Dermis blood vessel endothelial cell (primary cell): Measurements from ENCODE around the gene LPP. TPM values are rescaled to one million over a fixed set of nuclear protein-coding genes. Genes with fewer than 3 reads are reported as not detected.
A peak's percentile ranks its signal among the peaks of the same experiment; 100 is the strongest.

Experiments
- DNase-seq: peaks from one replicate; pipeline ENCODE4 v3.0.0; 2010
- total RNA-seq: library from RNA; depleted of rRNA; stranded (reverse); fragments of >200 nt; gene quantifications from 2 replicates; pipeline ENCODE4 v1.2.3, GENCODE V29; 2014

Gene LPP
- total RNA-seq, 1 donor from 2014 or later, result 45.8 TPM

DNA sequence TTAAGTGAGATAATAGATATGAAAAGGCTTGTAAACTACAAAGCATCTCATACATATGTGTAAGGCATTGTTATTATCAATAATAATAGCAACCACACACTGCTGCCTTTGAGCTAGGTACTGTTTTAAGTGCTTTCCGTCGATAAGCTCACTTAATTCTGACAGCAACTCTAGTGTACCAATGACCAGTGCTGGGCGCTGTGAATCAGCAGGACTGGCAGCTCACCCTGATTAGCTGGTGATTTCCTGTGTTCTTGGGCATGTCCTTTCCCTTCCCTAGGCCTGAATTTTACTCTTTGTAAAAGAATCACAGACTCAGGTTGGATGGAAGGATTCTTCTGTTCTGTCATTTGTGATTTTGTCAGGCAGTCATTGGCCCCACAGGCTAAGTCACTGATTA, 215.6 kb downstream of the LPP start:
- peak; percentile 72 for DNase-seq

DNA sequence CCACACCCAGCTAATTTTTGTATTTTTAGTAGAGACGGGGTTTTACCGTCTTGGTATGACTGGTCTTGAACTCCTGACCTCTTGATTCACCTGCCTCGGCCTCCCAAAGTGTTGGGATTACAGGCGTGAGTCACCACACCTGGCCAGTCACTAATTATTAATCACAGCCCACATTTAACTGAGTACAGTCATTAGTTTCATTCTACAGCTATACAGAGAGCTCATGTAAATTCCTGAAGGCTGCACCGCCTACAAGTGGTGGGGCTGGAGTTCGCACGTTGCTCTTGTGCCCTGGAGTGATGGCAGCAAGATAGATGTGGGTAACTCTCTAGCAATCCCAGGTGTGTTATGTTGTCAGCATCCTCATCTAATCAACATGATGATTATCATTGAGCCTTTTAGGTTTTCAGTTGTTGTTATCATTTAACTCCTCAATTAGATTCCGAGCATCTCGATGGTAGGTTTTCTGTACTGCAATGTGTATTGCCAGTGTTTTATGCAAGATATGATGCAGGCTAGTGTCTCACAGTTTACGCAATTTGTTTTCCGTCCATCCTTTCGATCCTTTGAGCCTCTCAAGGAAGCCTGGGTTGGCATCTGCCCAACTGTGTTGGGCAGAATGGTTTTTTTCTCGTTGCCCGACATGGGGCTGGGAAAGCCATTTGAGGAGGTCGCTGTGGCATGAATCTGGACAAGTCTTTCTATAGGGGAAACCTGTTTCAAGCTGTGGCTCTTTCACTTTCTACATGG, 216.3 kb downstream of the LPP start:
- no peak for DNase-seq

DNA sequence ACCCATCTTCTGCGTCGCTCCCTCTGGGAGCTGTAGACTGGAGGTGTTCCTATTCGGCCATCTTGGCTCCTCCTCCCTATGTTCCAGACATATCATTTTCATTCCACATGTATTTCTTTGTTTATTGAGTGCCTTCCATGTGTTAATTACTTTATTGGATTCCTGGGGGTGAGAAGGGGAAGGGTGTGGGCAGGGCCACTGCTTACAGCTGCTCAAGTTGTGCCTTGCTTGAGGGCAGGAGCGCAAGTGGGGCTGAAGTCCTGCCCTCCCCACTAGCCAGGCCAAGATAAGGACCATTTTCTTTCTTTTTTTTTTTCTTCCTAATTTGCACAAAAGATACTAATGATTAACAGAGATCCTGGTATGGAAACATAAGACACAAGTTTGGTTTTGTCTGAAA, 224.8 kb downstream of the LPP start:
- DNase-seq, result no peak

DNA sequence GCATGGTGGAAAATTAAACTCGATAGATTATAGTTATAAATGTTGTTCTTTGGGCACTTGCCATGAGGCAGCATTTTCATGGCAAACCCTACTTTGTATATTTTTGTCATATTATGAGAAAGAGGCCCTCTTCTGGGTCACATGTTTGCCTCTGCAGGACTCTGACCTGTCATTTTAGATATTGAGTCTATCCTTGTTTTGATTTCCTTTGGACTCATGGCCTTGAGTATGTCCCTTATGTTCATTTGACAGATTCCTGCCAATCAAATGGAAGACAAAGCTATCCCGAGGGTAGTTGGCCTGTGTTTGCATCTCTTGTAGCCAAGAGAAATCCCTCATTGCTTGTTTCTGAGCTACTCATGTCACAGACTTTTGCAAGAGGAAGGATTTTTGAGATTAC, 226.3 kb downstream of the LPP start:
- DNase-seq, result no peak

DNA sequence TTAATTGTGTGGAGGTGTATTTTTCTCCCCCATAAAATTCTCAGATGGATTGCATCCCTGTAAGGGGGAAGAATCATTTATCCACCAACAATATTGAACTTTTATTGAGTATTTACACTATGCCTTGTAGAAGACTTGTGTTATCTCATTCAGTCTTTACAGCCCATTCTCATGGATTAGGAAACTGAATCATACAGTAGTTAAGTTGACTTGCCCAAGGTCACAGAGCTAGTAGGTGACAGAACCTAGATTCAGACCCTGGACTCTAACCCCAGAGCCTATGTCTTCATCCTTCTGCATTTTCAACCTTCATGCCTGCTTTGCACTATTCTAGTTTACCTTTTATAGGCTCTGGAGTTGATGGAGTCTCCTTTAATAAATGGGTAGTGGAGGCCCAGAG, 226.8 kb downstream of the LPP start:
- DNase-seq, result no peak

DNA sequence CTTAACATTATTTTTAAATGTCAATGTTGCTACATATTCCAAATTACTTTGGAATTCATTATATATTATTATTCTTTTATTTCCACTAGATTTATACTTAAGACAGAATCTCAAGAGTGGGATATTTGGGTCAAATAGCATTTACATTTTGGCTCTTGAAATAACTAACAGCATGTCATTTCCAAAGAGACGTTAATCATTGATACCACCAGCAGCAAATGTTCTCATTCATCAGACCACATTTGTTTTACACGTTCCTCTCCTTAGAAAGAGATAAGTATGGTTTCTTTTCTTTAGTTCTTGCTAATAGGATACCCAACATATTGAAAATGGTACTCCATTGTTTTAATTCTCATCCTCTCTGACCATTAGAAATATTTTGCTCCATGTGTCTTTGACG, 229.8 kb downstream of the LPP start:
- DNase-seq, result no peak

DNA sequence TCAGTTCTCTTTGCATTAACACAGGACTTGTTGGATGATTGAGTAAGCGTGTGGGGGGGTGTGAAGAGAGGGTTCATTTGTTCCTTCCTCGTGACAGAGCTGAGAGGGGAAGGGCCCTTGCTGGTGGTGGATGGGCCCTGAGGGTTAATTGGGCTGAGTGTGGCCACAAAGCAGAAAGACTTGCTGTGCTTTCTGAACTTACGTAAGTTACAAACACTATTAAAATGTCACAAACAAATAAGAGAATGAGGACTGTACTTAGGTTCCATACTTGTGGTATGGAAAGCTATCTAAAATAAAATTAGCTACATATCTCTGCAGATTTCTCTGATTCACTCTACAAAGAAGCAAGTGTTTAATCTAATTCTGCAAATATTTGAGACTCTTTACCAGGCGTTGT, 231.3 kb downstream of the LPP start:
- DNase-seq, result no peak

DNA sequence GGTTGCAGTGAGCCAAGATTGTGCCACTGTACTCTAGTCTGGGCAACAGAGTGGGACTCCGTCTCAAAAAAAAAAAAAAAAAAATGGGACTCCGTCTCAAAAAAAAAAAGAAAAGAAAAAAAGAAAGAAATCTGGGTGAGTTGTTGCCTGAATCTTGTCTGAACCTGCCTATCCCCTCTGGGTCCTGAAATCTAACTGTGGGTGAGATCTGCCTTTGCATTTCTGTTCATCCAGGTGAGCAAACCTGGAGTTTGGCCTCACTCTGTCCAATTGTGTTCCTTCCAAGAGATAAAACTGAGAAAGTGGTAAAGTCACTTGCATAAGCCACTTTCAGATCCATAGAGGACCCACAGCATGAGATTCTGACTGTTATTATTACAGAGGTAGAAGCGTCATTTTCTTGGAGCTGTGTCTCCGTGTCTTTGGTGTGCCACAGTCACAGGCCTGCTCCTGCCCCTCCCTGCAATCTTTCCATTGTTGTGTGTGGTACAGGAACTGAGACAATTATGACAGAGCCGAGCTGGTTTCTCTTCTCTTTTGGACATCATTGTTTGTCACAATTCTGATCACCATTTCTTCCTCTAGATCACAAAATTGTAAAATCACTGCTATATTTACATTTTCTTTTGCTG, 235.9 kb downstream of the LPP start:
- peak; percentile 76 for DNase-seq

DNA sequence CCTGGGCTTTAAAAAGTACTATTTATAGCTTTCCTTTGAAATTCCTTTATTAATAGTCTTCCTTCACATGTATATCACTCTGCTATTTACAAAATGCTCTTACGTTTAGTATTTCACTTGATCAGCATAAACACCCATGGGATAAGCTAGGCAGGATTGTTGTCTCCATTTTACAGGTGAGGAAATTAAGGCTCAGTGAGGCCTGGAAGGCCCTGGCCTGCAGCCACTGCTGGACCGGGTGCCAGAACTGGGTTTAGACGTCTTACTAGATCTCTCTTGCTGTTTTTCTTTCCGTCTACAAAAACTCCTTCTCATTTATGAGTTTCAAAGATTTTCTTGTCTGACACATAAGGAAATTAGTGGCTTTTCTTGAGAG, 236.4 kb downstream of the LPP start:
- DNase-seq, result no peak

DNA sequence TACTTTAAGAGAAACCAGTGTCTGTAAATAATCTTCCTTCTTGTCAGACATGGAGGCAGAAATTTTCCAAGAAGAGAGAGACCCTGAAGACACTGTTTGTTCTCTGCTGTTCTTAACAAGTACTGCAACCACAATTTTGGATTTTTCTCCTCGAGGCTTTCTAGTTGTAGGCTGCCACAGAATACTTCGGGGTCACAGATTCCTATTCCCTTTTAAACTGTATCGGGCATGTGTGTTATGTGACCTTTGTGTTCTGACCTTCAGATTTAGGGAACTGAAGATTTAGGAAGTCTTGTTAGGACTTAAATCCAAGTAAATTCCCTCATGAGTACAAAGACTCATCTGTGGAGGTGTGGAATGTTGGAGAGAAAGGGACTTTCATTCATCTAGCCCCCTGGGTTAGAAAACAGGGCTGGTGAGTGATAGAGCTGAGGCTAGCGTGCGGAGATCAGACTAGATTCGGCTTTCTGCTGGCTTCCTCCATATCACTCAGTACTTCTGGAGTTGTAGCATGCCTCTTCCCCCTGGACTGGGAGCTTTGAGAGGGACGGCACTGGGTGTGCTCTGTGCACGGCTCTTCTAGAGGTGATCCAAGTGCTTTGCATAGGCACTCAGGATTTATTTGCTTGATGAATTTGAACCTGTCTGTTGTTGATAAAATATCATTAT, 237.0 kb downstream of the LPP start:
- no peak for DNase-seq

DNA sequence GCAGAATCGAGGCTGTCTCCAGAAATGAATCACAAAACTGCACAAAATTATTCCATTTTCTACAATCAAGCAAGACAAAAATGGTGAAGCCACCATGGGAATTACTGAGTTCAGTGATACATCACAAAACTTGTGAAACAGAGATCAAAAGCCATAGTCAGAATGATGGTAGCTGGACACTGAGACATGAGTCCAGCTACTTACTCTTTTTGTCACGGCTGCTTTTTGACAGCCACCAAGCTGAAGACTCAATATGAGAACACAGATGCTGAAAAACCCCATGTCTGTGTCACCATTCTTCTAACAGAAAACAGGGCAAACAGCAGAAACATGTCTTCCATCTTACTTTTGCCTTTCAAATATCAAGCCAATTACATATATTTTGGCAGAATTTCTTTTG, 237.6 kb downstream of the LPP start:
- DNase-seq, result no peak

DNA sequence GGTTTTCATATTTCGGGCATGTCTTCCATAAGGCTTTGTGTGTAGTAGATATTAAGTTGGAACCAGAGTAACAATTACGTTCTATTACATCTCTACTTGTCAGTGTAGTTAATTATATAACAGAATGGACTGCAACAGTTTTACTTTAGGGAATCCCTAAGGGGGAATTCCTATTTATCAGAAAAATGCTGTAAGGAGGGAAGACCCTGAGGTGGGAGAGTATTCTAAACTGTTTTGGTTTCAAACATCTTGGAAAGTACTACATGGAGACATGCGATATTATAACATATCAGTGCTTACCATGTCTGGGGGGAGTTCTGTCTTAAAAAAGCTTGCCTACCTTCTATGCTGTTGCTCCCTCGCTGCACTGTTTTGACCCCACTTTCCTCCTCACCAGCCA, 238.1 kb downstream of the LPP start:
- DNase-seq, result no peak

DNA sequence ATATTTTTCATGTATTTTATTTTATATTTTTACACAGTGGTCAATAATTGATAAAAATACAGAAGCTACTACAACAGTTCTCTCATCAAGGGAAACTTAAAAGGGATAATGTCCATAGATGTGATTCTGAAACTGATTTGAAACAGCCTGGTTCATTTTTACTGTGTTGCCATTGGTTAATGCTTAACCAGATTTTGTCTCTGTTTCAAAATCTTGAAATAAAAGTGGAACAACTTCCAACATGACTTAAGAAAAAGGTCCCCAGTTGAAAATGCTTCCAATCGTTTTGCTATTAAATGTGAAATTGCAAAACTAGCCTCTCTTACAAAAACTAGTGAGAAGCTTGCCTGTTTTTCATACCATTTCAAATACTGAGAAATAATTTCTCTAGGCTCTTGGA, 240.7 kb downstream of the LPP start:
- no peak for DNase-seq

DNA sequence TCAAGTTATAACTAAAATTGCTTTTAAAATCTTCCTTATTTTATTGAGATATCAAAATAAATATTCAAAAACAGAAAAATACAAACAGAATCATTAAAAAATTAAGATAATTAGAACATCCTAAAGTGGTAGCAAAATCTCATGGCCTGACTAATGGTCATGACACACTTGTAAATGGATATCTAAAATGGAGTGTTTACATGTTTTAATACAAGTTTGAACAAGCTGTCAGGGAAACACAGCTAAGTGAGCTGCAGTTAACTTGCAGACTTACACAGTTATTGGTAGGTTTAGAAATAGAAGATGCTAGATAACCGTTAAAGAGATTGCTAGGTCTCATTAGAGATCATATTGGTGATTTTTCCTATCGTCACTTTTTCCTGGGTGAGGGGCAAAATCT, 242.3 kb downstream of the LPP start:
- DNase-seq, result no peak

DNA sequence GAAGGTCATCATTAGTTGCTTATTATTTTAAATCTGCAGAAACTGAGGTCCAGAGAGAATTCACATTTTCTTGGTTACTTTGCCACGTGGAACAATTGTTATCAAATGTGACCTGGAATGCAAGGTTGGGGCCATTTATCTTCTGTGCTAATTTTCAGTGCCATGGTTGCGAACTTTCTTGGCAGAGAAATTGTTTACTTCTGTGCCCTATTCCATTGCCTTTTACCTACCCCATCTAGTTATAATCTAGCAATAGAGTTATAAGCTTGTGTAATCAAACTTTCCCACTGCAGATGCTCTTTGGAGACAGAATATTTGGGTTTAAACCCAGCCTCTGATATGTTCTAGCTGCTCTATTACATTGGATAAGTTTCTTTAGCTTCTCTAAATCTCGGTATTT, 242.9 kb downstream of the LPP start:
- no peak for DNase-seq

DNA sequence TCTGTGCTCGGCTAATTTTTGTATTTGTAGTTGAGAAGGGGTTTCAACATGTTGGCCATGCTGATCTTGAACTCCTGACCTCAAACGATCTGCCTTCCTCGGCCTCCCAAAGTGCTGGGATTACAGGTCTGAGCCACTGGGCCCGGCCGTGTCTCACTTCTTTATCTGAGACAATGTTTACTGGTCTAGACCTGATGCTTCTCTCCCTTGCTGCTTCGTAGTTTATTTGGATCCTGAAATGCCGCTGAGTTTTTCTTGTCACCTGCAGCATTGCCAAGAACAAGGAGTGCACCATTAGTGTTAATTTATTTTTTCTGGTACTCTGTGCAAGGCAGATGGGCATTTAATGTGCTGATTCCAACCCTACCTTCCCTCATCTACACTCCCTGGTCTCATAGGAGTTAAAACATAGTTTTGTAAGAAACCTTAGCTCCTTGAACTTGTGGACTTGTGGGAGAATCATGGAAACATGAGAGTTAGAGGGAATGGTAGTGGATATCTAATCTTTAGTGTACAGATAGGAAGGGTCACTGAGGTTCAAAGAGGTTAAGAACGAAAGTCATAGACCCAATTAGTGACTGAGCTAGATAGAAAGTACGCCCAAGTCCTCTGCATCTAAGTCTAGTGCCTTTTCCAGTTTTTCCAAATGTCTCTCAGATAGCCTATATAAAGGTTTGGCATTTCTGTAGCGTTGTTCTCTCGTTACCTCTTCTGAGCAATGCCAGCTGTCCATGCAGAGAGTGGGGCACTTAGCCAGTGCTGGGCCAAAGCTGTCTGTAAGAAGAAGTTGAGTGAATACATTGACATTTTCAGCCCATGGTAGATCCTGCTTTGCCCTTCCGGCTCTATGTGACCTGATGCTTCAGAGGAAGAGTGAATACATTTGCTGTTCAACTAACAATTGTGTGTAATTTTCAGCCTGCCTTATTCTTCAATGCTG, 244.1 kb downstream of the LPP start:
- DNase-seq, result no peak

DNA sequence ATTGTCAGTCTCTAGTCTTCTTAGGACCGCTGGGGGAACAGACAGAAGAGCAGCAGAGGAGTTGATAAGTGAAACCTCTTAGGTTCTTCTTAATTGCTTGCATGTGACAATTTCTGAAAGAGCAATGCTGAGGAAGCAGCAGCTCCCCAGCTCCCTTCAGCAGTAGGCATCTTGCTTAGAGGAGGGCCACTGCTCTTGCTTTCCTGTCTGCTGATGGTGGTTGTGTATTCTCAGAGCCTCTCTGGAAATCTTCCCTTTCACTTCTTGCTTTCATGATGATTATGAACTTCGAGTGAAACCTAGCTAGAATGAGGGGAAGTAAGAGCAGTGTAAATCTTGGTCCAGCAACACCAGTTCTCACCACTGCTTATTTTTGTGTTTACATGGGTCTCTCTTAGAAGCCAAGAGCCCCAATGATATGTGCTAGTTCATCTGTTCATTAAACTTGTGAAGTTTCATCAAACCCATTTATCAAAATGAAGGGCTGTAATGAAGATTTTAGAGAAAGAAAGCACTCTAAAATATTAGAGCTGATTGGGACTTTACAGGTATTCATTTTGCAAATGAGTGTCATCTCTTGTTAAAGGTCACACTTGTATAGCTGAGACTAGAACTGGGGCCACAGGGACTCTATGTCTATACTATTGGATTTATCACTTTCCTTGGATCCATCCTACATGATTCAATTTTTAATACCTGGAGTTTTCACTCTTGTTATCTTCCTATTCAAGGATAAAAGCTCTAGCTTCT, 246.7 kb downstream of the LPP start:
- DNase-seq, result no peak

DNA sequence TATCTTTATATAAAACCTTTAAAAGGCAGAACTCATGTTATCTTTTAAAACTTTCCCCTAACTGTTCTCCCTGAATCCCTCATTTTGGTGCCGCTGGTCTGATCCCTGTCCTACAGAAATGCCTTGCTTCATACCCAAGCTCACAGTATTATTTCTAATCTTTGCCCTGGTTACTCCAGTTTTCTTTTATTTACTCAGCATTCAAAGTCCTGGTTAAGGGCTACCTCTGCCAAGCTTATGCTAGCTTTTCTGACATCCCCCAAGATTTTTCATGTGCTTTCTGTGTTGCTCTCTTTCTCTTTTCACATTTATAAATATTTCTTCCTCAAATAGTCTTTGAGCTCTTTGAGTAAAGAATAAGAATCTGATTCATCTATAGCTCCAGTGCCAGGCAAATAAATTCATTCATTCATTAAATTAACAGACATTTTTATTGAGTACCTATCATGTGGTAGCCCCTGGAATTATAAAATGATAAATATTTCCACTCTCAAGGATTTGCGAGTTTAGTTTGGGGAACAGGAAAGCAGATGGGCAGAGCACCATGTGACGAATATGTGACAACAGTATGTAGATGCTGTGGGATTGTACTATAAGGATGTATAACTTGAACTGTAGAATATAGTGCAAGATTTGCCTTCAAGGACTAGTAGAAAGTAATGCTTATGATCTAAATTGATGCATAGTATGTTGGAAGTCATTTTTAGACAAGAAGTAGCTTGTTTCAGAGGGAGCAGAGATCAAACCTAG, 247.5 kb downstream of the LPP start:
- no peak for DNase-seq

DNA sequence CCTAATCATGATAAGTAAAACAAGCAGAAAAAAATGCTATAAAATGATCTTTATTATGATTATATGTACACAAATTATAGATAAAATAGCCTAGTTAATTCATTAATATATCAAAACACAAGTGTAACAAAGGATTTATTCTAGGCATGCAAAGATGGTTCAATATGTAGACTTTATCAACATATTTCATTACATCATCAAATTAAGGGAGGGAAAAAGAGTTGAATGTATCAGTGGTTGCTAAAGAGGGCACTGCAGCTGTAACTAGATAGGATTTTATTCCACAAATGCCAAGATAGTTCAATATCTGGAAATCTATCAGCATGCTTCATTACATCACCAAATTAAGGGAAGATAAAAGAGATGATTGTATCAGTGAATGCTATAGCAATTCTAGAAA, 248.3 kb downstream of the LPP start:
- DNase-seq, result no peak

DNA sequence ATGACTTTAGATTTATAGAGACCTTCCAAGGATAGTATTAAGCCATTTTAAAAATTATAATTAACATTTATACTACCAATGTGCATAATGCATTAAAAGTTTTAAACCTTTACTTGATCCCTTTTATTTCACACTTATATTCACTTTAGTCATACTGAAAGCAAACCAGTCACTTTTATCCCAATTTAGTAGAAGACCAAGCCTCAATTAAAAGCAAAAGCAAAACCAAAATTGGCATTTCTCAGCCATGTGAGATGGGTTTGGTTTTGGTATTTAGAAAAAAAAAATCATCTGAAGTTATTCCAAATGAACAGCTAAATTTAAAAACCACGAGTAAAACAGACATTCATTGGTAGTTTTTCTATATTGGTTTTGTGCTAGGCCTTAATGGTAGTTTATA, 249.4 kb downstream of the LPP start:
- DNase-seq, result no peak

DNA sequence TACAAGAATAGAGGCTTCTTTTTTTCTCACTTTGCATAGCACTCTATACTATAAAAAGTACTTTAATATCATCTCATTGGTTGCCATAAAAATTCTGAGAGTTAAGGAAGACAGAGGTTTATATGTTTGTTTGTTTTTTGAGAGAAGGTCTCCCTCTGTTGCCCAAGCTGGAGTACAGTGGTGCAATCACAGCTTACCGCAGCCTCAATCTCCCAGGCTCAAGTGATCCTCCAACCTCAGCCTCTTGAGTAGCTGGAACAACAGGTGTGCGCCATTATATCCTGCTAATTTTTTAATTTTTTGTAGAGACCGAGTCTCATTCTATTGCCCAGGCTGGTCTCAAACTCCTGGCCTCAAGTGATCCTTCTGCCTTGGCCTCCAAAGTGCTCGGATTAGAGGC, 250.2 kb downstream of the LPP start:
- no peak for DNase-seq

DNA sequence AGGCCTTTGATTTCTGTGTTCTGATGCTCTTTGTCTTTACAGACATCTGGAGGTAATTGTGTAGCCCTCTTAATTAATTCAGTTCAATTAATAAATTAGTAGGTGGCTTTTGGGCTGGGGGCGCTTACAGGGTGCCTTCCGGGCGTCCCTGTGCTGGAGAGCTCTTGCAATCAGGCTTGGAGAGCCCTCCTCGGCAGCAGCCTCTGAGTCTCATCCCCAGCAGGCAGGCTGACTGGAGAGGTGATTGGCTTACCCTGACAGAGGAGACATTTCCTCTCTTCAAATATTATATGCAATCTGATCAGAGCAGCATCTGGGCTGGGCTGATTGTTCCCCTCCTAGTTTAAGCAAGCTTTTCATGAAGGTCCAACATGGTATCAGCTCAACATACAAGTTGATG, 250.7 kb downstream of the LPP start:
- no peak for DNase-seq
